ENCODE measurements around the gene ATP5F1E. TPM values are rescaled to one million over a fixed set of nuclear protein-coding genes. Genes with fewer than 3 reads are reported as not detected.
A peak's percentile ranks its signal among the peaks of the same experiment; 100 is the strongest.

Gene ATP5F1E
- total RNA-seq, 1 donor from 2014 or later, result 81.8 TPM

GRCh38 chr20:59003836-59004492, 28.2 kb downstream of the ATP5F1E start:
- H3K36me3 Mint-ChIP-seq, result peaks cover 6% of the 10 kb centered on the region

GRCh38 chr20:59002874-59003399, 29.2 kb downstream of the ATP5F1E start:
- Mint-ChIP-seq H3K27me3 (no peaks in the 10 kb centered on the region), H3K9me3 (no peaks in the 10 kb centered on the region), H3K27ac (peak overlapping the region; percentile 67), H3K4me1 (ENCODE audit: unreplicated experiment) (peaks cover 19% of the 10 kb centered on the region), H3K36me3 (peaks cover 6% of the 10 kb centered on the region), H3K4me3 (peak overlapping the region; percentile 77)
- no peak for TF ChIP-seq CTCF (conservative IDR thresholded peaks at IDR 0.05)
- DNase-seq (ENCODE audit: extremely low spot score, unreplicated experiment), result no peak

More at GRCh38 chr20:59003836-59004492, 28.2 kb downstream of the ATP5F1E start:
- no peak for TF ChIP-seq CTCF (conservative IDR thresholded peaks at IDR 0.05)
- Mint-ChIP-seq H3K9me3 (no peaks in the 10 kb centered on the region), H3K27ac (peak overlapping the region; percentile 42), H3K4me1 (ENCODE audit: unreplicated experiment) (peaks cover 19% of the 10 kb centered on the region), H3K27me3 (no peaks in the 10 kb centered on the region), H3K4me3 (peak overlapping the region; percentile 54)
- DNase-seq (ENCODE audit: extremely low spot score, unreplicated experiment), result no peak

- Mint-ChIP-seq H3K9me3 (no peaks in the 10 kb centered on the region), H3K4me3 (no peak overlapping the region), H3K36me3 (peaks cover 10% of the 10 kb centered on the region), H3K27ac (no peak overlapping the region), H3K27me3 (no peaks in the 10 kb centered on the region), H3K4me1 (ENCODE audit: unreplicated experiment) (peaks cover 19% of the 10 kb centered on the region)
- TF ChIP-seq CTCF (conservative IDR thresholded peaks at IDR 0.05), result no peak
- no peak for DNase-seq (ENCODE audit: extremely low spot score, unreplicated experiment)
Observed at GRCh38 chr20:59002388-59002787, 29.7 kb downstream of the ATP5F1E start.

DNA sequence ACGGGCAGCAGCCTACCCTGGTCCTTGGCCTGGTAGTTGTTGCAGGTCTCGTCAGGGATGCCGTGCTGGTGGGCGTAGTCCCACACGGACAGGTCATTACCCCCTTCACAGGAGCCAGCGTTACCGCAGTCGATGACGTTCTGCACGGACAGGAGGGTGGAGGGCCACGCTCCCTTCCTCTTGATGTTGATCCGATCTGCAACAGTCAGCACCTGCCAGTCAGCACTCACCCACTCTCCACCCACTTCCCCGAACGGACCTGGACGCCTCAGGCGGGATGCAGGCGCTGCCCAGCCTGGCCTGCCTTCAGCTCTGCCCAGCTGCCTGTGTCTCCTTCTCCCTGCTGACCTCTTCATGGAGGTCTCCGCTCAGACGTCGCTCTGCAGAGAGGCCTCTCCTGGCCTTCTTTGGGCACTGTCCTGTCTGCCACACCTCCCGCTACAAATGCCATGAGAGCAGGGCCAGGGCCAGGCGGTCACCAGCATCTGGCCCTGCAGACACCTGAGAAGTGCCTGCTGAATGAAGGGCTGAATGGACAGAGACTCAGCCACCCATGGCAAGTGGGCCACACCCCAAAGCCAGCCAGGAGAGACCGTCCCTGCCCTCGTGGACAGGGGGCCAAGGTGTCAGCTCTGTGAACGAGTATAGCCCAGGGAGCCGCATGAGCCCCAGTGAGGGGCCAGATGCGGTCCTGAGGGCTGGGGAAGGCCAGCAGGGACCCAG, 30.5 kb downstream of the ATP5F1E start:
- no peak for TF ChIP-seq CTCF (conservative IDR thresholded peaks at IDR 0.05)
- no peak overlapping the region for H3K27ac Mint-ChIP-seq
- peaks cover 16% of the 10 kb centered on the region for H3K36me3 Mint-ChIP-seq
- no peaks in the 10 kb centered on the region for H3K9me3 Mint-ChIP-seq
- no peaks in the 10 kb centered on the region for H3K27me3 Mint-ChIP-seq
- H3K4me1 Mint-ChIP-seq (ENCODE audit: unreplicated experiment), result peaks cover 19% of the 10 kb centered on the region
- no peak overlapping the region for H3K4me3 Mint-ChIP-seq
- DNase-seq (ENCODE audit: extremely low spot score, unreplicated experiment), result no peak

DNA sequence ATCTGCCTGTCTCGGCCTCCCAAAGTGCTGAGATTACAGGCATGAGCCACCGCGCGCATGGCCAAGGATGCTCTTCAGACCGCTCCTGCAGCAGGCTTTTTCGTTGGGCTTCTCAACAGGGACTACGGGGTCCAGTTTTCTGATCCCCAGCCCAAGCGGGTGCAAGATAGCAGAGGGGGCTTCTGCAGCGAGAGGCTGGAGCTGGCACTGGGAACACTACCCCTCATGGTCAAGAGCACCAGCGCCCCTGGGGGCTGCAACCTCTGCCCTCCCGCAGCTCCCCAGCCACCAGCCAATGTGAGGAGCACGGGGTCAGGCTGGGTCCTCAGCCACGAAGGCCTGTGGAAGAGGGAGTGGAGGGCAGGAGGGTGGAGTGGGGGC, 31.1 kb downstream of the ATP5F1E start:
- no peaks in the 10 kb centered on the region for H3K9me3 Mint-ChIP-seq
- H3K27ac Mint-ChIP-seq, result no peak overlapping the region
- no peak for TF ChIP-seq CTCF (conservative IDR thresholded peaks at IDR 0.05)
- H3K36me3 Mint-ChIP-seq, result peaks cover 20% of the 10 kb centered on the region
- H3K27me3 Mint-ChIP-seq, result no peaks in the 10 kb centered on the region
- H3K4me1 Mint-ChIP-seq (ENCODE audit: unreplicated experiment), result peaks cover 19% of the 10 kb centered on the region
- no peak overlapping the region for H3K4me3 Mint-ChIP-seq
- DNase-seq (ENCODE audit: extremely low spot score, unreplicated experiment), result no peak

All from type B pancreatic cell (in vitro differentiated cells).